GM12878 (cell line): Measurements from ENCODE around the gene PLIN3.

Experiments
- CHD1 ChIP-seq: IDR thresholded peaks from 2 replicates; pipeline ENCODE4 v1.6.1; 2012; ENCODE audit warnings: low read depth, low read length, improper control_type of control experiment
- CTCF ChIP-seq, 3 experiments: IDR thresholded peaks in 2 of 3; conservative IDR thresholded peaks in 1 of 3; 2 replicates each; pipeline ENCODE4 v1.5.1; 2011; ENCODE audit warnings: low read depth in 3 of 3, low read length in 3 of 3, mild to moderate bottlenecking in 3 of 3, control low read depth in 2 of 3, moderate library complexity in 2 of 3, inconsistent platforms in 1 of 3, mixed read lengths in 1 of 3; ENCODE audit not compliant: control insufficient read depth in 2 of 3, insufficient read depth in 1 of 3; ENCODE audit errors: extremely low read depth in 1 of 3
- ETV6 ChIP-seq, 2 experiments: fragments of 450-650 bp in 1 of 2; IDR thresholded peaks in 1 of 2; conservative IDR thresholded peaks in 1 of 2; 2 replicates each; pipeline ENCODE4 v1.6.1; 2014; ENCODE audit warnings: antibody characterized with exemption in 1 of 2, borderline replicate concordance in 1 of 2, low read depth in 1 of 2, mild to moderate bottlenecking in 1 of 2, moderate library complexity in 1 of 2
- IKZF1 ChIP-seq: fragments of 450-650 bp; conservative IDR thresholded peaks from 2 replicates; pipeline ENCODE4 v1.6.1; 2017; ENCODE audit warnings: antibody characterized with exemption, mild to moderate bottlenecking
- POLR2A ChIP-seq: IDR thresholded peaks from 2 replicates; pipeline ENCODE4 v1.6.1; 2011; ENCODE audit warnings: low read depth, mild to moderate bottlenecking, low read length
- POLR2AphosphoS5 ChIP-seq: IDR thresholded peaks from 2 replicates; pipeline ENCODE4 v1.6.1; 2011; ENCODE audit warnings: mild to moderate bottlenecking, low read length, inconsistent platforms
- RFX5 ChIP-seq: IDR thresholded peaks from 2 replicates; pipeline ENCODE4 v1.6.1; 2011; ENCODE audit warnings: low read depth, low read length, improper control_type of control experiment
- SREBF1 ChIP-seq: IDR thresholded peaks from 2 replicates; pipeline ENCODE4 v1.6.1; 2012; ENCODE audit warnings: mild to moderate bottlenecking, low read length
- SREBF2 ChIP-seq: IDR thresholded peaks from 2 replicates; pipeline ENCODE4 v1.6.1; 2012; ENCODE audit warnings: mild to moderate bottlenecking, low read length
- YY1 ChIP-seq: IDR thresholded peaks from 2 replicates; pipeline ENCODE4 v1.6.1; 2011; ENCODE audit warnings: low read depth, mild to moderate bottlenecking, low read length
- ZBTB11 ChIP-seq: fragments of 450-650 bp; formaldehyde crosslinking; IDR thresholded peaks from 2 replicates; pipeline ENCODE4 v1.5.0; 2022; ENCODE audit warnings: mild to moderate bottlenecking, missing genetic modification characterization
- ZNF384 ChIP-seq: IDR thresholded peaks from 2 replicates; pipeline ENCODE4 v1.6.1; 2012; ENCODE audit warnings: low read depth, mild to moderate bottlenecking, low read length, improper control_type of control experiment, borderline replicate concordance
- TF ChIP-seq, protein P1 (sequence below): IDR thresholded peaks from 2 replicates; pipeline ENCODE4 v1.6.1; 2012; ENCODE audit warnings: low read depth, low read length, improper control_type of control experiment
- TF ChIP-seq, protein P2 (sequence below): IDR thresholded peaks from 2 replicates; pipeline ENCODE4 v1.6.1; 2012; ENCODE audit warnings: low read depth, low read length, improper control_type of control experiment

DNA sequence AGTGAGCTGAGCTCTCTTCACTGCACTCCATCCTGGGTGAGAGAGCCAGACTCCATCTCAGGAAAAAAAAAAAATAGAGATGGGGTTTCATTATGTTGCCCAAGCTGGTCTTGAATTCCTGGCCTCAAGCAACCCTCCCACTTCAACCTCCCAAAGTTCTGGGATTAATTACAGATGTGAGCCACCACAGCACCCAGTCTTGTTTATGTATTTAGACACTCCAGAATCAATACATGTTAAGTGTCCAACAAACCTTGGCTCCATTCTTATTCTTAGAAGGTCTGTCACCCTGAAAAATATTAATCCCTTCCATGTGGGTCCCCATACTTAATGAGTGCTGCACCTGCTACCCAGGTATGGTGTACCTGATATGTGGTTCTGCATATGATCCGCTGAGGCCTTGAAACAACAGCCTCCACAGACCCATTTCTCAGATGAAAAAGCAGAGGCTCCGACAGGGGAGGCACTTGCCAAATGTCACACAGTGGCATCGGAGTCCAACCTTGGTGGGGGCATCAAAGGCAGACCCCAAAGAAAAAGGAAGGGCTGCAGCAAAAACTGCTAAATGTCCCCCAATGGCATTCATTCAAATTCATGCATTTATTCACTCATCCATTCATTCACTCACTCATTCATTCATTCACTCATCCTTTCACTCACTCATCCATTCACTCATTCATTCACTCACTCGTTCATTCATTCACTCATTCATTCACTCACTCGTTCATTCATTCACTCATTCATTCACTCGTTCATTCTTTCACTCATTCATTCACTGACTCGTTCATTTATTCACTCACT lies 52.6 kb downstream of the PLIN3 start:
- TF ChIP-seq POLR2AphosphoS5 = peak; percentile 50; the same call in 1 of the 2 replicates
- TF ChIP-seq IKZF1 = no peak
- TF ChIP-seq POLR2A = no peak
- no peak for TF ChIP-seq ZNF384
- TF ChIP-seq ETV6 (conservative IDR thresholded peaks at IDR 0.05 in 1 of 2, IDR thresholded peaks at IDR 0.05 in 1 of 2; ENCODE audit: borderline replicate concordance in 1 of 2, low read depth in 1 of 2) = no peak
- no peak for TF ChIP-seq CHD1
- TF ChIP-seq CTCF (IDR thresholded peaks at IDR 0.05 in 2 of 3, conservative IDR thresholded peaks at IDR 0.05 in 1 of 3; ENCODE audit: control insufficient read depth in 2 of 3, extremely low read depth in 1 of 3, insufficient read depth in 1 of 3, low read depth in 3 of 3, low read length in 3 of 3) = no peak
- TF ChIP-seq SREBF2 = no peak
- no peak for TF ChIP-seq RFX5
- no peak for TF ChIP-seq YY1
- TF ChIP-seq, protein P1, sequence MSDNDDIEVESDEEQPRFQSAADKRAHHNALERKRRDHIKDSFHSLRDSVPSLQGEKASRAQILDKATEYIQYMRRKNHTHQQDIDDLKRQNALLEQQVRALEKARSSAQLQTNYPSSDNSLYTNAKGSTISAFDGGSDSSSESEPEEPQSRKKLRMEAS = no peak
- TF ChIP-seq, protein P2, sequence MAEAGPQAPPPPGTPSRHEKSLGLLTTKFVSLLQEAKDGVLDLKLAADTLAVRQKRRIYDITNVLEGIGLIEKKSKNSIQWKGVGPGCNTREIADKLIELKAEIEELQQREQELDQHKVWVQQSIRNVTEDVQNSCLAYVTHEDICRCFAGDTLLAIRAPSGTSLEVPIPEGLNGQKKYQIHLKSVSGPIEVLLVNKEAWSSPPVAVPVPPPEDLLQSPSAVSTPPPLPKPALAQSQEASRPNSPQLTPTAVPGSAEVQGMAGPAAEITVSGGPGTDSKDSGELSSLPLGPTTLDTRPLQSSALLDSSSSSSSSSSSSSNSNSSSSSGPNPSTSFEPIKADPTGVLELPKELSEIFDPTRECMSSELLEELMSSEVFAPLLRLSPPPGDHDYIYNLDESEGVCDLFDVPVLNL = no peak
- no peak for TF ChIP-seq SREBF1
- no peak for TF ChIP-seq ZBTB11 (CRISPR knock-in tag)
